Suprapubic skin (tissue), 4 donors: ENCODE data around the gene ACSL3.

Experiments used
- CTCF ChIP-seq, 2 donors: fragments of 200-600 bp in 1 of 2; fragments of 450-650 bp in 1 of 2; sonication (generic) in 1 of 2; IDR thresholded peaks; one replicate each; pipeline ENCODE4 v1.5.1; 2016 to 2019; ENCODE audit warnings: antibody characterized with exemption in 2 of 2, mild to moderate bottlenecking in 1 of 2, moderate library complexity in 1 of 2
- POLR2A ChIP-seq, 2 donors: fragments of 450-650 bp; IDR thresholded peaks; one replicate each; pipeline ENCODE4 v1.6.1; 2017; ENCODE audit warnings: antibody characterized with exemption in 2 of 2, mild to moderate bottlenecking in 2 of 2, moderate library complexity in 2 of 2
- POLR2AphosphoS5 ChIP-seq, 3 donors: sonication (generic); formaldehyde crosslinking; IDR thresholded peaks; one replicate each; pipeline ENCODE4 v1.6.1; 2017; ENCODE audit warnings: antibody characterized with exemption in 3 of 3

DNA sequence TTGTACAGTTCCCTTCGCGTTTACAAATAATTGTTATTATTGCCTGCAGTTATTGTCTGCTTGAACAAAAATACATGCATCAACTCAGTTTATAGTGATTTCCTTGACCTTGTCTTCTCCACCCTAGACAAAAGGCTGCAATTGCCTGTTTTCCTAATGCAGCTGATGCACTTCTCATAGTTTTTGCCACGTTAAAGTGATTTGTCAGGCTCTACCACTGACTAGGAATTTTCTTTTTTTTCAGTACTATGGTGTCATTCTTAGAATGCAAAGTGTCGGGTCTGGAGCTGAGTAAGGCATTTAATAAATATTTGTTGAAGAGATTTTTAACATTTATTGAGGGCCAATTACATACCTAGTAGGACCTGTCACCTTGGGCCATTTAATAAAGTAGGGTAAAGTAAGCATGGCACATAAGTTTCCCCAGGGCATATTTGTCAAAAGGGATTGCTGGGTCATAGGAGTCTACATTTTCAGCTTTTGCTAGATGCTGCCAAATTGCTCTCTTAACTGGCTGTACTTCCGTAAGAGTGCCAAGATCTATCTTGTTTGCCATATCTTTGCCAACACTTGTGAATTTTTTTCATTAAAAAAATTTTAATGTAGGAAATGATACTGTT lies 24.1 kb downstream of the ACSL3 start:
- TF ChIP-seq CTCF (IDR thresholded peaks at IDR 0.05) (no peak), POLR2AphosphoS5 (IDR thresholded peaks at IDR 0.05) (no peak), POLR2A (IDR thresholded peaks at IDR 0.05) (no peak)
